Stimulated activated naive CD8-positive, alpha-beta T cell treated with anti-CD3 and anti-CD28 coated beads, Interleukin-15, amount 100 ng/mL, for 72 hours (primary cell): ENCODE results near the gene ROR1.
A peak's percentile ranks its signal among the peaks of the same experiment; 100 is the strongest.

Experiments
- ATAC-seq: fragments of 150-1000 bp; cut with Tn5 transposase; 2 replicates; pipeline ENCODE4 v1.10.0; 2021; ENCODE audit warnings: mild to moderate bottlenecking, moderate library complexity
- DNase-seq, 2 donors: peaks; one replicate each; pipeline ENCODE4 v3.0.0; 2021 to 2022
- H3K27ac Mint-ChIP-seq, 2 donors: one replicate each; pipeline ENCODE4 v1.8.0; 2022; ENCODE audit warnings: mild to moderate bottlenecking in 2 of 2, mixed read lengths in 2 of 2, moderate library complexity in 2 of 2
- H3K27me3 Mint-ChIP-seq: one replicate; pipeline ENCODE4 v1.8.0; 2022; ENCODE audit warnings: mixed read lengths
- H3K4me1 Mint-ChIP-seq: one replicate; pipeline ENCODE4 v1.8.0; 2022; ENCODE audit warnings: mild to moderate bottlenecking, mixed read lengths
- H3K4me3 Mint-ChIP-seq, 2 donors: one replicate each; pipeline ENCODE4 v1.8.0; 2022; ENCODE audit warnings: mild to moderate bottlenecking in 2 of 2, mixed read lengths in 2 of 2, moderate library complexity in 1 of 2
- H3K9me3 Mint-ChIP-seq, 2 donors: one replicate each; pipeline ENCODE4 v1.8.0; 2022; ENCODE audit warnings: mixed read lengths in 2 of 2

The ROR1 gene

DNA sequence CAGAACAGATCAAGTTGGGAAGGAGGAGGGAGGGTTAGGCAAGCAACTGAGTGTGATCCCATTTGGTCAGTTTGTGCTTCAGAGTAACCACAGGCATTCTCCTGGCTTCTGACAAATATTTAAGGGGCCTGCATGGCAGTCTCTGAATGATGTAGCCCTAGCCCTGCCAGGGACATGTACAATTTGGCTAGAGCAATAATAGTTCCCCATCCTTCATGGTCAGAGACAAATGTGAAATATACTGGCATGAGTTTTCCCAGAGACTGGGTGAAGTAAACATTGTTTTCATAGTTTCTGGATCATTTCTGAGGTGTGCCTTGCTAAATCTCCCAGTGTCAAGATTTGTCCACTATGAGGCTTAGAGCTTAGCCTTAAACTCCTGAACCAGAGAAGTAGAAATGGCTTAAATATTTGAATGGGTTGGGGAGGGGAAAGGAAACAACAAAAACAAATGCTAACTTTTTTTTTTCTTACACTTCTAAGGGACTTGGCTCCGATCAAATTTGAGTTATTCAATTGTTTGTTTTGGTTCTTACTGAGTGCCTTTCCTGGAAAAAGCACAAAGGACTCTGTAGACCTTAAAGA lies 387.6 kb downstream of the ROR1 start:
- ATAC-seq (no peak), DNase-seq (no peak)
- Mint-ChIP-seq H3K27me3 (peaks cover 10% of the 10 kb centered on the region), H3K4me3 (no peak overlapping the region), H3K4me1 (no peaks in the 10 kb centered on the region), H3K9me3 (no peaks in the 10 kb centered on the region), H3K27ac (no peak overlapping the region)

- H3K4me1 Mint-ChIP-seq = no peaks in the 10 kb centered on the region
- no peaks in the 10 kb centered on the region for H3K9me3 Mint-ChIP-seq
- no peak for ATAC-seq
- no peak overlapping the region for H3K27ac Mint-ChIP-seq
- DNase-seq = no peak
- H3K4me3 Mint-ChIP-seq = no peak overlapping the region
- H3K27me3 Mint-ChIP-seq = peaks cover 10% of the 10 kb centered on the region
Measured at GRCh38 chr1:64162151-64162550, 388.3 kb downstream of the ROR1 start.

DNA sequence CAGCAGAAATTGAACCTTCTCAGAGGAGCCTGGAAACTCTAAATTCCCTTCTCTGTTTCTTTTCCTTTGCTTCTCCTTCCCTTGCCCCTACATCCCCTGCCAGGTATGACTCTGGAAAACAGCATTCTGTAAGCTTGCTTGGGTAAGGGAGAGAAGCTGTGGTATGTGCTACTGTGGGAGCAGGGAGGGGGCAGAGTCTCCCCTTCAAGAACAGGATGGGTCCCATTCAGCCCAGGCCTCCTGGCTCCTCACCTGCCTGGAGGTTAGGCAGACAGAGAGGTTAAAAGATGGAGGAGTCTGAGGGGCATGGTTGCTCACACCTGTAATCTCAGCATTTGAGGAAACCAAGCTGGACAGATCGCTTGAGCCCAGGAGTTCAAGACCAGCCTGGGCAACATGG lies 389.0 kb downstream of the ROR1 start:
- peaks cover 10% of the 10 kb centered on the region for H3K27me3 Mint-ChIP-seq

GRCh38 chr1:64163431-64163830 lies 389.6 kb downstream of the ROR1 start:
- Mint-ChIP-seq H3K4me1 (no peaks in the 10 kb centered on the region), H3K4me3 (no peak overlapping the region), H3K27ac (no peak overlapping the region), H3K9me3 (no peaks in the 10 kb centered on the region), H3K27me3 (peaks cover 10% of the 10 kb centered on the region)
- ATAC-seq (no peak), DNase-seq (no peak)

More for the DNA sequence above, 389.0 kb downstream of the ROR1 start:
- no peak overlapping the region for H3K4me3 Mint-ChIP-seq
- ATAC-seq (no peak), DNase-seq (no peak)
- no peaks in the 10 kb centered on the region for H3K9me3 Mint-ChIP-seq
- H3K4me1 Mint-ChIP-seq = no peaks in the 10 kb centered on the region
- H3K27ac Mint-ChIP-seq = no peak overlapping the region

GRCh38 chr1:64163970-64164369 lies 390.2 kb downstream of the ROR1 start:
- DNase-seq (no peak), ATAC-seq (no peak)
- peaks cover 10% of the 10 kb centered on the region for H3K27me3 Mint-ChIP-seq
- no peak overlapping the region for H3K27ac Mint-ChIP-seq
- no peak overlapping the region for H3K4me3 Mint-ChIP-seq
- peaks cover 0 to under 1% of the 10 kb centered on the region in 2 donors for H3K9me3 Mint-ChIP-seq
- H3K4me1 Mint-ChIP-seq = no peaks in the 10 kb centered on the region

GRCh38 chr1:64166629-64167028 lies 392.8 kb downstream of the ROR1 start:
- DNase-seq (no peak), ATAC-seq (no peak)
- Mint-ChIP-seq H3K4me3 (no peak overlapping the region), H3K27ac (no peak overlapping the region), H3K27me3 (peaks cover 24% of the 10 kb centered on the region), H3K9me3 (peaks cover 0 to 4% of the 10 kb centered on the region in 2 donors), H3K4me1 (peaks cover 8% of the 10 kb centered on the region)

GRCh38 chr1:64167176-64167575 lies 393.4 kb downstream of the ROR1 start:
- peaks cover 13% of the 10 kb centered on the region for H3K4me1 Mint-ChIP-seq
- H3K4me3 Mint-ChIP-seq = no peak overlapping the region
- H3K27ac Mint-ChIP-seq = no peak overlapping the region
- H3K27me3 Mint-ChIP-seq = peaks cover 18% of the 10 kb centered on the region
- DNase-seq = no peak
- H3K9me3 Mint-ChIP-seq = peaks cover 0 to 4% of the 10 kb centered on the region in 2 donors
- no peak for ATAC-seq

DNA sequence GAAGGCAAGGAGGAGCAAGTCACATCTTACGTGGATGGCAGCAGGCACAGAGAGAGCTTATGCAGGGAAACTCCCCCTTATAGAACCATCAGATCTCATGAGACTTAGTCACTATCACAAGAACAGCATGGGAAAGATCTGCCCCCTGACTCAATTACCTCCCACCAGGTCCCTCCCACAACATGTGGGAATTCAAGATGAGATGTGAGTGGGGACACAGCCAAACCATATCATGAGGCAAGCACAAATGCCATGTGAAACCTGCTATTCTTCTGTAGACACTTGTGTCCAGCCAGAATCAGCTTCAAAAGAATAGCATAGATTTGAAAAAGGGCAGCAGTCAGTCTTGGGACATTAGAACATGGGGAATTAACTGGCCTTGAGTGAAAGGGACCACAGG lies 397.4 kb downstream of the ROR1 start:
- peaks cover 33% of the 10 kb centered on the region for H3K27me3 Mint-ChIP-seq
- no peak overlapping the region for H3K4me3 Mint-ChIP-seq
- H3K27ac Mint-ChIP-seq = no peak overlapping the region
- ATAC-seq = no peak
- peaks cover 23% of the 10 kb centered on the region for H3K4me1 Mint-ChIP-seq
- DNase-seq = no peak
- peaks cover 0 to 4% of the 10 kb centered on the region in 2 donors for H3K9me3 Mint-ChIP-seq

- DNase-seq (no peak), ATAC-seq (peak; percentile 72)
- H3K27me3 Mint-ChIP-seq = peaks cover 39% of the 10 kb centered on the region
- H3K9me3 Mint-ChIP-seq = peaks cover 0 to 4% of the 10 kb centered on the region in 2 donors
- H3K4me1 Mint-ChIP-seq = peaks cover 23% of the 10 kb centered on the region
- H3K4me3 Mint-ChIP-seq = peak overlapping the region in 1 of 2 donors; percentile 17
- H3K27ac Mint-ChIP-seq = no peak overlapping the region
Measured at GRCh38 chr1:64171797-64172281, 398.0 kb downstream of the ROR1 start.

DNA sequence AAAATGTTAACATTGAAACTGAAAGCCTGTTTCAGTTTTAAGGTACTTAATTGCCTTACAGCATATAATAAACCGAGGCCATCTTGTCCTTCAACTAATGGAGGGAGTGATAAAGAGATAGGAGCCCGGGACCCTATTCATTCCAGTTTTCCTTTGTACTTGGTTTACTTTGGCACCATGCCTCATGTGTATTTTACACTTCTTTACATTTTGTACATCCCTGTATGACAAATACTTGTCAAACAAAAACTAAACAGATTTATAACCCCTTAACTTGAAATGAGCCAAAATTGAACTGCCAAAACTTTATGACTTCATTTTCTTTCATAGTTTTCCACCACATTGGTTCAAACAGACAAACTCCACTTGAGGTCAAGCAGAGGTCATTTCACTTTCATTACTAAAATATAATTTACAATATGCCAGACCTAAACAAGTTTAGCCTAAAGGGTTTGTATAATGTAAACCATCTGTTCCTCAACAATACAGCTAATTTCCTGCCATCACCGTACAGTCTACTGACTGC lies 398.7 kb downstream of the ROR1 start:
- Mint-ChIP-seq H3K4me1 (peaks cover 23% of the 10 kb centered on the region), H3K4me3 (no peak overlapping the region), H3K27ac (no peak overlapping the region), H3K27me3 (peaks cover 42% of the 10 kb centered on the region), H3K9me3 (peaks cover 0 to 4% of the 10 kb centered on the region in 2 donors)
- ATAC-seq = no peak
- no peak for DNase-seq

- H3K4me3 Mint-ChIP-seq = no peak overlapping the region
- DNase-seq = no peak
Measured at GRCh38 chr1:64173336-64173940, 399.6 kb downstream of the ROR1 start.

GRCh38 chr1:64175639-64176038 lies 401.8 kb downstream of the ROR1 start:
- Mint-ChIP-seq H3K9me3 (no peaks in the 10 kb centered on the region), H3K4me3 (no peak overlapping the region), H3K27me3 (peaks cover 43% of the 10 kb centered on the region), H3K27ac (no peak overlapping the region), H3K4me1 (peaks cover 23% of the 10 kb centered on the region)
- ATAC-seq (no peak), DNase-seq (no peak)

More at GRCh38 chr1:64173336-64173940, 399.6 kb downstream of the ROR1 start:
- Mint-ChIP-seq H3K27ac (no peak overlapping the region), H3K9me3 (peaks cover 0 to 4% of the 10 kb centered on the region in 2 donors), H3K27me3 (peaks cover 51% of the 10 kb centered on the region), H3K4me1 (peaks cover 23% of the 10 kb centered on the region)
- ATAC-seq = no peak

GRCh38 chr1:64176659-64177058 lies 402.8 kb downstream of the ROR1 start:
- Mint-ChIP-seq H3K4me3 (no peak overlapping the region), H3K9me3 (no peaks in the 10 kb centered on the region), H3K4me1 (peaks cover 15% of the 10 kb centered on the region), H3K27me3 (peaks cover 36% of the 10 kb centered on the region), H3K27ac (no peak overlapping the region)
- DNase-seq (no peak), ATAC-seq (no peak)

- no peak overlapping the region for H3K27ac Mint-ChIP-seq
- H3K4me3 Mint-ChIP-seq = no peak overlapping the region
- DNase-seq = no peak
- ATAC-seq = no peak
- peaks cover 36% of the 10 kb centered on the region for H3K27me3 Mint-ChIP-seq
- H3K4me1 Mint-ChIP-seq = peaks cover 6% of the 10 kb centered on the region
- no peaks in the 10 kb centered on the region for H3K9me3 Mint-ChIP-seq
Measured at GRCh38 chr1:64179588-64179987, 405.8 kb downstream of the ROR1 start.

- no peak for DNase-seq
- Mint-ChIP-seq H3K9me3 (no peaks in the 10 kb centered on the region), H3K27me3 (peaks cover 23% of the 10 kb centered on the region), H3K4me3 (no peak overlapping the region), H3K4me1 (peaks cover 6% of the 10 kb centered on the region), H3K27ac (no peak overlapping the region)
- no peak for ATAC-seq
Measured at GRCh38 chr1:64182207-64182606, 408.4 kb downstream of the ROR1 start.

DNA sequence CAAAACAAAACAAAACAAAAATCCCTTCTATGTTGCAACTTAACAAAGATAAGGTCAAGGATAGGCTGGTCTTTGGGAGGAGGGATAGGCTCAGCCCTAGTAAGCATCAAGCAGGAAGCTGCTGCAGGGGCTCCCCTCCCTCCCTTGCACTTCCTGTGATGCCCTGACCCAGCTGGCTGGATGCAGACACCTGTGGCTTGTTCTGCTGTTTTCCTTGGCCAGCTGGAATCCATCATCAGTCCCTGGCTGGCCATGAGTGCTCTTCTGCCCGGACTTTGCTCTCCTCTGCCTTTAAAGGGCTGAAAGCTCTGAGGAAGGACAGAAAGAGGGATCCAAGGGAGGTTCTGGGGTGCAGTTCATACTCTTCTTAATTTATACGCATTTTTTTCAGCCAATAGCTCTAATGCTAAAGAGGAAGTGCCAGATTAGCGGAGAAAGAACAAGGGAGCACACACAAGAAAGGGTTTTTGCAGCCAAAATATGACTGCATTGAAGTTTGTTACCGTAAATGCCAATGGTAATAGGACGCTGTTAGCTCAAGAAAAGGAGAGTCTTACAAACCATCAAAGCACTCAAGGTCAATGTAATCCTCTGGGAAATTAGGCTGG lies 409.7 kb downstream of the ROR1 start:
- peaks cover 6% of the 10 kb centered on the region for H3K4me1 Mint-ChIP-seq
- ATAC-seq = no peak
- H3K27me3 Mint-ChIP-seq = peaks cover 10% of the 10 kb centered on the region
- H3K27ac Mint-ChIP-seq = peak overlapping the region in 1 of 2 donors; percentile 21
- no peak for DNase-seq
- no peaks in the 10 kb centered on the region for H3K9me3 Mint-ChIP-seq
- H3K4me3 Mint-ChIP-seq = no peak overlapping the region
